Stimulated activated CD8-positive, alpha-beta memory T cell treated with anti-CD3 and anti-CD28 coated beads, Interleukin-2, amount 100 ng/mL, for 48 hours (primary cell): ENCODE results near the gene TMED4.

Source experiments
- DNase-seq, 2 donors: peaks; one replicate each; pipeline ENCODE4 v3.0.0-alpha.2; 2020; ENCODE audit warnings: low read depth in 2 of 2

Gene TMED4

DNA sequence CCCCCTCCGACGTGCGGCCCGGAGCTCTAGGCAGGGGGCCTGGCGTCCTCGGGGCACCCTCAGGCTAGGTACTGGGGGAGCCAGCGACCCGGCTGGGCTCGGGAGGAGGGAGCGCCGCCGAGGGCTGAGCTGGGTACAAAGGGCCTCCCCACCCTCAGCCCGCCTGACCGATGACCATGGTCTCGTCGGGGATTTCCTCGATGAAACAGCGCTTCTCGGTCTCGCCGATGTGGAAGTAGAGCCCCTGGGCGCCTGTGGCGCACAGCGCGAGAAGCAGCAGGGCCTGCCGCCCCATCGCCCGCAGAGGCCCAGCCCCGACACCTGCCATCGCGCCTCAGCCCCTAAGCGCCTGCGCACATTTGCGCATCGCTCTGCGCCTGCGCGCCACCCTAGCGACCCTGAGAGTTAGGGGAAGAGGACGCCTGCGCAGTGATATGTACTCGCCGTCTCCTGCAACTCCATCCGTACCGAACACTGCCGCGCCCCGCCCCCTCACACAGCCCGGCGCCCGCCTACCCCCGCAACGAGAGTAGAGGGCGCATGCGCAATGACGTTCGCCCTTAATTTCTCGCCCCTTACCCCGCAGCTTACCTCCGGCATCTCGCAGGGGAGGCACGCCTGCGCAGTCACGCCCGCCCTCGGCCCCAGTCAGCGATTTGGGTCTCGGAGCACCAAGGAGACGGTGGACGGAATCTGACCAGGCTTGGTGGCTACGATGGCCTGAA lies at the start of gene TMED4:
TMED4 (minus strand) TSS at position 353 of the 725 bp plus-strand sequence; CDS start at position 328, 25 bp downstream.
- DNase-seq, result peak; percentile 100

DNA sequence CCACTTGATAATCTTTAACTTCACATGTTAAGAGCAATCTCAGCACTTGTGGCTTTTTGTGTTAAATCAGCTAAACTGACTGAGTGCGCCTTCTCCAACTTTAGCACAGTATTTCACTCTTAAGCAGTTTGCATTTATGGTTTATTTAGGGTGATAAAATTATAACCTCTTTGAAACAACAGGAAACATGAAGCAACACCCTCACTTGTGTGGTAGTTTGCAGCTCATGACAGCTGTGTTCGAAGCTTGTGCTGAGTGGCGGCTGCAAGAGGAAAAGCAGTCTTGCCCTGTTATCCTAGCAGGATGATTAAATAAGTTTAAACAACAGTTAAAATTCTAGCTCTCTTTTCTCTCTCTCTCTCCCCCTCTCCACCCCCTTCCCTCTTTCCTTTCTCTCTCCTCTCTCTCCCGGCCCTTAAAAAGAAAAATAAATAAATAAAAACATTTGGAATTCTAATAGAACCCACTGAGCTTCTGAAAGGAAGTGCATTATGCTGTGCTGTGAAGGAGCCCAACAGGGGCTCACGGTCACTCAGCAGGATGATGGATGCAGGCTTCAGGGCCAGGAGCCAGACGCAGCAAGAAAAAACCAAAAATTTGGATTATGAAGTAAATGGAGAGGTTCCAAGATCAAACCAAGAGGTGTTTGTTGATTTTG lies 49.6 kb upstream of the TMED4 start:
- no peak for DNase-seq

DNA sequence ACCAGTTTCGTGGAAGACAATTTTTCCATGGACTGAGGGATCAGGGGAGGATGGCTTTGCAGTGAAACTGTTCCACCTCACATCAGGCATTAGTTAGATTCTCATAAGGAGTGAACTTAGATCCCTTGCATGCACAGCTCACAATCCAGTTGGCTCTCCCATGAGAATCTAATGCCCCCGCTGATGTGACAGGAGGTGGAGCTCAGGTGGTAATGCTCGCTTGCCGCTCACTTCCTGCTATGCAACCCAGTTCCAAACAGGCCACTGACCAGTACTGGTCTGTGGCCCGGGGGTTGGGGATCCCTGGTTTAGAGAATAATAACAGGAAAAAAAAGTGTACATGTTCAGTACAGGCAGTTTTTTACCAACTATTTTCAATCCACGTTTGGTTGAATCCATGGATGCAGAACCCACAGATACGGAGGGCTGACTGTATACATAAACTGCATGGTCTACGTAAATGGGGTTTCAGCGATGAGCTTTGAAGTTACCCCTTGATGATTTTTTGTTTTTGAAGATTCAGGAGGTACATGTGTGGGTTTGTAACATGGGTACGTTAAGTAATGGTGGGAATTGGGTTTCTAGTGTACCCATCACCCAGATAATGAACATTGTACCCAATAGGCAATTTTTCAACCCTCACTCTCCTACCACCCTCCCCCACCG lies 48.9 kb upstream of the TMED4 start:
- DNase-seq, result no peak

DNA sequence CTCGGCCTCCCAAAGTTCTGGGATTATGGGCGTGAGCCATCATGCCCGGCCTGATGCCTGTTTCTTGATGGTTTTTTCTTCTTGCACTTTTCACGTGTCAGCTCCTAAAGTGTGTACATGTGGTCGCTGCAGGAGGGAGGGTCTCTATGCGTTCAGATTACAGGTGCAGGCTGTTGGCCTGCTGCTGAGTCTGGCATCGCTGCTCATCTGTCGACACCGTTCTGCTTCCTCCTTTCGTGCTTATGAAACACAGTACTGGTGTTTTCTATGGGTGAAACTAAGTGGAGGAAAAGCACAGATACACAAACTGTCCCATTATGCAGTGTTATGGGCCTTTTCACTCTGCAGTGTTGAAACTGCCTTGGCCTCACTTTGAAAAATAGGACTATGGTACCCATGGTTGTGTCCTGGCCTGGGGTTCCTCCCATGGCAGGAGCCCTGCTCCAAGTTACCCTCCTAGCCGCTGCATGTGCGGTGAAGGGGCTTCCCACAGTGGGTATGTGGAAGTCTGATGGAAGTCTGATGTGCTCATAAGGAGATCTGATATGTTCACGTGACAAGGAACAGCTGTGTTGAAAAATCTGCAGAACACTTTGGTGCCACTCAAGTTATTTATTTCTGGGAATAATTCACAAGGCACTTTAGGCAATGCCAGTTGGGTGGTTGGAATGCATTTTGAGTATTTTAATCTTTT lies 47.9 kb upstream of the TMED4 start:
- DNase-seq, result no peak

DNA sequence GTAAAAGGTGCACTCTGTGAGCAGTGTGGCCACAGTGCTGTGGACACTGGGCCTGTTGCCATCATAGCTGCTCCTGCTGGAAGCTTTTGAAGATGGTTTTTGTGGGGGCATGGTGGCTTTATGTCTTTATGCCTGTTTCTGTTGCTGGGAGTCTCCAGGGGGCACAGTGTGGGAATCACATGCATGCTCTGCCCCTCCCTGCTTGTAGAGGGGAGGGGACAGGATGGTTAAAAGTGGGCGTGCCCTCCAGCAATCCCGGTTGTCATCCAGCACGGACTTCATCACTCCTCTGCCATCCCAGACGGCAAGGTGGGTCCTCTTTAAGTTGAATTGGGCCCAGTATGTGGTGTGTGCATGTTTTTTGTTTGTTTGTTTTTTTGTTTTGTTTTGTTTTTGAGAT lies 44.6 kb upstream of the TMED4 start:
- no peak for DNase-seq

DNA sequence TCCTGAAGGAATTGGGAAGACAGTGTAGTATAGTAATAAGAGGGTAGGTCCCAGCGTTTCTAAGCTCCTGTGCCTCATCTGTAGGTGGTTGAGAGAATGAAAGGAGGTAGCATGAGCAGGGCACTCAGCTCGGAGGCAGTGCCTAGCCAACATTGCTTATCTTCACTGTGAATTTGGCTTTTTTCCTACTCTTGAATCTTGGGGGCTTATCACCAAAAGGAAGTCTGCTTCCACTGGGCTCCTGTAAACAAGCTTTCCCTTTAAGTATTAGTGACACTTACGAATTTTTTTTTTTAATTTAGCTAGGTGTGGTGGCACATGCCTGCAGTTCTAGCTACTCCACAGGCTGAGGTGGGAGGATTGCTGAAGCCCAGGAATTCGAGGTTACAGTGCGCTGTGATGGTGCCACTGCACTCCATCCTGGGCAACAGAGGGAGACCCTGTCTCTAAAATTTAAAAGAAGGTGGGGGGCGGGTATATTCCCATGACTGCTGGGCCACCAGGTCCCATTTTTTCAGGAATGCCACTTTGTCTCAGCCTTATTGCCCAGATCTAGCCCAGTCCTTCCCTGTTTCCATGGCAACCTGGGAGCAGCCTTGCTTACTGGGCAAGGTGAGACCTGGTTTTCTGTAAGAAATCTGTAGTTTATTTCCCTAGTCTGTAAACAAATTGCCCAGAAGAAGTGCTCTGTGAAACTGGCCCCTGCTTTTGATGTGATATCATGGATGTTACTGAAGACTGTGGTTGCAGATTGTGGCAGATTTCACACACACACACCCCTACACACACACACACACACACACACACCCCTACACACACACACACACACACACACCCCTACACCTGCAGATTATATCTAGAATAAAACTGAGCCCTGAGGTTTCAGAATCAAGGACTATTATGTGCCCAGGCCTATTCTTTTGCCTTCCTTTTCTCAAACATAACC lies 43.8 kb upstream of the TMED4 start:
- DNase-seq, result no peak

DNA sequence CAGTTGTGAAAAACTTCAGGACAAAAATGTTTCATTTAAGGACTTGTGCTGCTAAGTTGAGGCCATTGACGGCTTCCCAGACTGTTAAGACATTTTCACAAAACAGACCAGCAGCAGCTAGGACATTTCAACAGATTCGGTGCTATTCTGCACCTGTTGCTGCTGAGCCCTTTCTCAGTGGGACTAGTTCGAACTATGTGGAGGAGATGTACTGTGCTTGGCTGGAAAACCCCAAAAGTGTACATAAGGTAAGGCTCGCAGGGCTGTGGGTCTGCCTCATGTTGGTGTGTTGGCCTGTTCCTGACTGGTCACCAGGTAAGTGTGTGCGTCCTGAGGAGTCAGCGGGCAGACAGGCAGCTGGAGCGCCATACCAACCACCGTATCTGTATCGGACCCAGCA lies 42.3 kb upstream of the TMED4 start:
- DNase-seq, result no peak

DNA sequence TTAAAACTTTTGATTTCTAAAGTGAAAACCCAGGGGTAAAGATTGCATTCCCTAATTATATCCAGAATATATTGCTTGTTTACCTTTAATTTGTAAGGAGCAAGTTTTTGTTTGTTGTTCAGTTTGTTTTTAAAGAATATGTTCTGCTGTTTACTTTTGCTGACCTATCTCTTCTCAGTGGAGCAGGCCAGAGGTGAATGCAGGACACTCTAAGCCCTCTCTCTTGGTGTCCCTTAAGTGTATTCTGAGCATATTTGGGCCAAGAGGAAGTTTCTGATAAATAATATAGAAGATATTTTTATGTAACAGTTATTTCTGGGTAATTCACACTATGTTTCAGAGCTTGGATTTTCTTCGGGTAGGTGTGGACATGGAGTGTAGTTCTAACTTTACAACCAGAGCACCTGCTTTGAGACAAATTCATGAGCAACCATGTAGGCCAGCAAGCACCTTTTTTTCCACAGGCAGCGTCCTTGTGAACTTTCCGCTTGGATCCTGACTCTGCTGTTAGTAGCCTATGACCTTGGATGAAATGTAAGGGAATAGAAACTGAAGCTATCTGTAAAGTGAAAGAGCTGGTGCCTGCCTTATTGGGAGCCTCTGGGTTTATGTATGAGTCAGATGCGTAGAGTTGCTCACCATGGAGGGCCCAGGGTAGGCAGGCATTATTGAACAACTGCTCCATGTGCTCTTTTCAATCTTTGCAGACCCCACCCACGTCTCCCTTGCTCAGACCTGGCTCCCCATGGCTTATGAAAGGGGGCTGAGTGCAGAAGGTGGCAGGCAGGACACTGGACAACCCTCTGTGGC lies 40.5 kb upstream of the TMED4 start:
- DNase-seq, result no peak

DNA sequence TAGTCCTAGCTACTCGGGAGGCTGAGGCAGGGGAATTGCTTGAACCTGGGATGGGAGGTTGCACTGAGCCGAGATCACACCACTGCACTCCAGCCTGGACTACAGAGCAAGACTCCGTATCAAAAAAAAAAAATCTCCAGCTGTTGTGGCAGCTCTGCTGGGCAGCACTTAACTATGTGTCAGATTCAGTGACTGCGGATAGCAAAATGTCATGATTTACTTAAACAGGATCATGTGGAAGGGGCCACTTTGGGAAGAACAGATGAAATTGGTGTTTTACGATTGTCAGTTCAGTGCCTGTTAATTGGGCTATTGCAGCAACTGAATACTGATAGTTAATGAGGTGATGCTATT lies 39.7 kb upstream of the TMED4 start:
- DNase-seq, result no peak

DNA sequence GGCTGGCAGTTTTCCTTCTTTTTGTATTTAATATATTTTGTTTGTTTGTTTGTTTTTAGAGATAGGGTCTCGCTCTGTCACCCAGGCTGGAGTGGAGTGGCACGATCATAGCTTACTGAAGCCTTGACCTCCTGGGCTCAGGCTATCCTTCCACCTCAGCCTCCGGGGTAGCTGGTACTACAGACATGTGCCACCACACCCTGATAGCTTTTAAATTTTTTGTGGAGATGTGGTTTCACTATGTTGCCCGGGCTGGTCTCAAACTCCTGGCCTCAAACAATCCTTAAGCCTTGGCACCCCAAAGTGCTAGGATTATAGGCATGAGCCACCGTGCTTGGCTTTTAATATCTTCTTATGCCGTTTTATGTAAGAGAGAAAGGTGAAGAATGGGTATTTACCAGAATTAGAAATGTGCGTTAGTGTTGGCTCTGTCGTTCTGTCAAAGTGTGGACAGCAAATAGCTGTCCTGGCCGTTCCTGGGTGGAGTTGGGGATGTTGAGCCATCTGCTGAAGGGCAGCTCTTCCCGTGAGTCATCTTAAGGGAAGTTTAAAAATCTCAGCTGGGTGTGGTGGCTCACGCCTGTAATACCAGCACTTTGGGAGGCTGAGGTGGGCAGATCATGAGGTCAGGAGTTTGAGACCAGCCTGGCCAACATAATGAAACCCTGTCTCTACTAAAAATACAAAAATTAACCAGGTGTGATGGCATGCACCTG lies 39.2 kb upstream of the TMED4 start:
- no peak for DNase-seq

DNA sequence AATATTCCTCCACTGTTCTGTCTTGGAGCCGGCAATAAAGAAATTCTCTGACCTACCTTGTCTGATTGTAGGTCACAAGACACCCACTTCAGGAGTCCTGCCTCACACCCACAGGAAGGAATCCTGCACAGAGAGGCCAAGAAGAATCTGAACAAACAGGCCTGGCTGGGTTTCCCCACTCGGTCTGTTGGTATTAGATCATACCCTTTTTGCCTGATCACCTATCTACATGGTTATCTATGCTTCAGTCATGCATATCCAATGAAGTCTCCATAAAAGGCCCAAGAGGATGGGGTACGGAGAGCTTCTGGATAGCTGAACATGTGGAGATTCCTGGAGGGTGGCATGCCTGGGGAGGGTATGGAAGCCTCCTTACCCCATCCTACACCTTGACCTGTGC lies 36.7 kb upstream of the TMED4 start:
- no peak for DNase-seq

DNA sequence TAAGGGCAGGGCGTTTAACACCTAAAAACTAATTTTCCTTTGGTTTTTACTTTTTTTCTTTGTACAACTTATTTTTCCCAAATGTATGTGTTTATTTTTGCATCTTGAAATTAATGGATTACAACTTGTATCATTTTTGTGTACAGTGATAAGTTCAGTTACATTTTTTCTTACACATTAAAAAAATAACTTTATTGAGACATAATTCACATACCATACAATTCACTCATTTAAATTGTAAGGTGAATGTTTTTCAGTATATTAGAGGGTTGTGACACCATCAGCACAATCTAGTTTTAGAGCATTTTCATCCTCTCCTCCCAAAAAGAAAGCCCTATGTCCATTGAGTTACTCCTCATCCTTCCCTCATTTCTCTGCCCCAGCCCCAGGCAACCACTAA lies 36.0 kb upstream of the TMED4 start:
- no peak for DNase-seq

DNA sequence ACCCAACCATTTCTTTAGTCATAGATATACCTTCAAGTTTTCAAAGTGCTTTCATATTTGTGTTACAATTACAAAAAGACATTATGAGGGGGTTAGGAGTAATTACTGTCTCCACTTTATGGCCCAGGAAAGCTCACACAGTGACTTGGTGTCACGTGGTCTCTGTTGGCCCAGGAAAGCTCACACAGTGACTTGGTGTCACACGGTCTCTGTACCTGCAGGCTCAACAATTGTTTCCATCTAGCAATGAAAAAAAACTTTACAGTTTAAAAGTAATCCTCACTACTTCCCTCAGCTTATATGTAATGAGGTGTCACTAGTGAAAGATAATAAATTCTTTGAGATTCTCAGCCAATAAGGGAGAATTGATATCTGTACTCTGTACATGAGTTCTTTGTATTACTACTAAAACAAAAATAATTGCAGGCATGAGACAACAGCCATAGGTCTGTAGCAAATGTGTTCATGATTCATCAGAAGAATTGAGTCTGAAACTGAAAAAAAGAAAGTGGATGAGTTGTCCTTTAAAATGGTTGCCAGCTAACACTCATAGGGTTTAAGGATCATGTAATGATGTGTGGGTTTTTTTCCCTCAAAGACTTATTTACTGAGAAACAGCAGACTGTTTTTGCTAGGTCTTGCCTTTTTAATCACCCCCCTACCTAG lies 35.3 kb upstream of the TMED4 start:
- no peak for DNase-seq

DNA sequence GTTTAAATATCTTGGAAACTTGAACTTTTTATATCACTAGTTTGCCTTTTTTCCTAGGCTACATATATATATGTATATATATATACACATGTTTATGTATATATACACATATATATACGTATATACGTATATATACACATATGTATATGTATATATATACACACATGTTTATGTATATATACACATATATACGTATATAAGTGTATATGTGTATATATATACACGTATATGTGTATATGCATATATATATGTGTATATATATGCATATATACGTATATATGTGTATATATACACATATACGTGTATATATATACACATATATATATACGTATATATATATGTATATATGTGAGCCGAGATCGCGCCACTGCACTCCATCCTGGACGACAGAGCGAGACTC lies 34.5 kb upstream of the TMED4 start:
- DNase-seq, result no peak

DNA sequence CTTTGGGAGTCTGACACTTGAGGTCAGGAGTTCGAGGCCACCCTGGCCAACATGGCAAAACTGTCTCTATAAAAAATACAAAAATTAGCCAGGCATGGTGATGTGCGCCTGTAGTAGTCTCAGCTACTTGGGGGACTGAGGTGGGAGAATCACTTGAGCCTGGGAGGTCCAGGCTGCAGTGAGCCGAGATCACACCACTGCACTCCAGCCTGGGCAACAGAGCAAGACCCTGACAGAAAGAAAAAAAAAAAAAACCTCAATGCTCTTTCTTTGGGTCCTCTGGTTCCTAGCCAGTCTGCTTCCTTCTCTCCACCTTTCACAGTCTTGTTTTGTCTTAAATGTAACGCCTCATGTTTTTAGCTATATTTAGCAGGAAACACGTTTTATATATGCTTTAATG lies 33.8 kb upstream of the TMED4 start:
- DNase-seq, result no peak

DNA sequence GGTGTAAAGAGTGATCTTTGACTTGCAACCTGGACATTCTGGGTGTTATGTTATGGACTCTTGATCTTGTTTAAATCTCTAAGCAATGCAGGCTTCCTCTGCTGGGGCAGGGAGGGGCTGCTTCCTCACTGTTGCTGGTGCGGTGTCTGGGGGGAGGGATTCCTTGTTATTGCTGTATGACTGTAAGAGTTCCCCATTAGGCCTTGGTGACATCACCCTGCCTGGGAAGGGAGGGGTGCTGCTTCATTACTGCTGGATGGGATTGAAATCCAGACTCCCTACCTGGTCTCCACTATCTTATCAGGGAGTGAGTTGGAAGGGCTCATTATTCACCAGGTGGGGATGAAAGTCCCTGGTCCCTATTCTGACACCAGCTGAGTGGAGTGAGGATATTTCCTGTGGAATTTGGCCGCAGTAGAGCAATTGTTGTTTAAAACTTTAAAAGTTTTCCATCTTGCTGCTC lies 33.1 kb upstream of the TMED4 start:
- no peak for DNase-seq

DNA sequence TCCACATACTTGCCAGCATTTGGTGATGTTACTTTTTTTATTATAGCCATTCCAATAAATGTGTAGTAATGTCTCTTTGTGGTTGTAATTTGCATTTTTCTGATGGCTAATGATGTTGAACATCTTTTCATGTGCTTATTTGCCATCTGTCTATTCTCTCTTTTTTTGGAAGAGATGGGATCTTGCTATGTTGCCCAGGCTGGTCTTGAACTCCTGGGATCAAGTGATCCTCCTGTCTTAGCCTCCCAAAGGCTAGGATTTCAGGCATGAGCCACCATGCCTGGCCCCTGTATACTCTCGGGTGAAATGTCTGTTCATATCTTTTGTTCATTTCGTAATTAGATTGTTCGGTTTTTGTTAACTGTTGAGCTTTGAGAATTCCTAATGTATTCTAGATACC lies 27.8 kb upstream of the TMED4 start:
- DNase-seq, result no peak

DNA sequence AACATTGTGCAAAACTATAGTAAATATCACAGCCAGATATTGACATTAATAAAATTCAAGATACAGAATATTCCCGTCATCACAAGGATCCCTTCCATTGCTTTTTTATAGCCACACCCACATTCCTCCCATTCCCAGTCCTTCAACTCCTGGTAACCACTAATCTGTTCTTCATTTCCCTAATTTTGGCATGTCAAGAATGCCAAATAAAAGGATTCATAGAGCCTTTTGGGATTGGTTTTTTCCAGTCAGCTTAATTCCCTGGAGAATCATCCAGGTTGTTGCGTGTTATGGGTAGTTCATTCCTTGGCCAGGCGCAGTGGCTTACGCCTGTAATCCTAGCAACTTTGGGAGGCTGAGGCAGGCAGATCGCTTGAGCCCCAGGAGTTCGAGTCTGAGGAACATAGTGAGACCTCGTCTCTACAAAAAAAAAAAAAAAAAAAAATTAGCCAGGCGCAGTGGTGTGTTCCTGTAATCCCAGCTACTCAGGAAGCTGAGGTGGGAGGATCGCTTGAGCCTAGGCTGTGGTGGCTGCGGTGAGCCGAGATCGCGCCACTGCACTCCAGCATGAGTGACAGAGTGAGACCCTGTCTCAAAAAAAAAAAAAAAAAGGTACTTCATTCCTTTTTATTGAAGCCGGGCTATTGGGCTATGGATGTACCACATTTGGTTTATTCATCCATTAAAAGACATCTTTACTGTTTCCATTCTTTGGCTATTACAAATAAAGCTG lies 27.1 kb upstream of the TMED4 start:
- no peak for DNase-seq
